ENCODE results near the gene ARPC1A.
"Not testable (repeated sequence)": the region's sequence is repeated elsewhere in the genome, so short reads cannot be mapped to it uniquely, and the experiment has no call there.

The ARPC1A gene

DNA sequence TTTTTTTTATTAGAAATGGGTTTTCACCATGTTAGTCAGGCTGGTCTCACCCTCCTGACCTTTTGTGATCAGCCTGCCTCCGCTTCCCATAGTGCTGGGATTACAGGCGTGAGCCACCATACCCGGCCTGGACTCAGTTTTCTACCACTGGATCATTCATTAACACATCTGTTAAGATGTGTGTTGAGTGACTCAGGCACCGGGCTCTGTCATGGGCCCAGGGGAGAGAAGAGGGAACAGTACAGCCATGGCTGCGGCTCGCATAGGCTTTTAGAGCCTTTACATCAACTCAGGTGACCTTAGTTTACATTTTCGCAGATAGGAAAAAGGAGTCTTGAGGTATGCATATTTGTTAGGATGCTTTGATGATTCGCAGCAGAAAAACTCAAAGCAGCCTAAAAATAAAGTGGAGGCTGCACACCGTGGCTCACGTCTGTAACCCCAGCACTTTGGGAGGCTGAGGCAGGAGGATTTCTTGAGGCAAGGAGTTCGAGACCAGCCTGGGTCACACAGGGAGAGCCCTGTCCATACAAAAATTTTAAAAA lies 45.8 kb downstream of the ARPC1A start:
- DNase-seq (ENCODE audit: low spot score), result no peak

DNA sequence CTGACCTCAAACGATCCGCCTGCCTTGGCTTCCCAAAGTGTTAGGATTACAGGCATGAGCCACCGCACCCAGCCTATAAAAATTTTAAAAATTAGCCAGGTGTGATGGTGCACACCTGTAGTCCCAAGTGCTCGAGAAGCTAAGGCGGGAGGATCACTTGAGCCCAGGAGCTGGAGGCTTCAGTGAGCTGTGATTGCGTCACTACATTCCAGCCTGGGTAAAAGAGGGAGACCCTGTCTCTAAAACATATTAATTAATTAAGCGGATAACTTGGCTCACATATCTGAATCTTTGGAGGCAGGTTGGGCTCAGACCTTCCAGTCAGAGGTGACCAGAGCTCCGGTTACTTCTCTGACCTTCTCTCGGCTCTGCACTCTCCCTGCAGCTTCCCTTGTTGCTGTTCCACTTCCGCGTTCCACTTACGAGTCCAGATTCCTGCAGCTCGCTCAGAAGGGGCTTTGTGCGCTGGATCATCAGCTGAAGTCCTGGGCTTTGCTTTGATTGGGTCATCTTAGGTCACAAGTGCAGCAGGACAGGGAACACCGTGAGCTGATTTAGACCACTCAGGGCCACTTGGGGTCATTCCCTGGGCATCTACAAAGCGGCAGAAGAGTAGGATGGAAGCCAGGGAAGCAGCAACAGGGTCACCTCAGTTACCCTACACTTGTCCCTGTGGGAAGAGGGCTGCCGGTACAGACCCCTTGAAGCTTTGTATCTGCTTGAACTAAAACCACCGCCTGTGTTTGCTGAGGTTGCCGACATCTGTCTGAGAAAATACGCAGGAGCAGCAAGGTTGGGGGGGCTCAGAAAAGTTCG lies 46.8 kb downstream of the ARPC1A start:
- DNase-seq (ENCODE audit: low spot score), result no peak

- no peak for DNase-seq (ENCODE audit: low spot score)
Observed at GRCh38 chr7:99373091-99374066, 47.7 kb downstream of the ARPC1A start.

DNA sequence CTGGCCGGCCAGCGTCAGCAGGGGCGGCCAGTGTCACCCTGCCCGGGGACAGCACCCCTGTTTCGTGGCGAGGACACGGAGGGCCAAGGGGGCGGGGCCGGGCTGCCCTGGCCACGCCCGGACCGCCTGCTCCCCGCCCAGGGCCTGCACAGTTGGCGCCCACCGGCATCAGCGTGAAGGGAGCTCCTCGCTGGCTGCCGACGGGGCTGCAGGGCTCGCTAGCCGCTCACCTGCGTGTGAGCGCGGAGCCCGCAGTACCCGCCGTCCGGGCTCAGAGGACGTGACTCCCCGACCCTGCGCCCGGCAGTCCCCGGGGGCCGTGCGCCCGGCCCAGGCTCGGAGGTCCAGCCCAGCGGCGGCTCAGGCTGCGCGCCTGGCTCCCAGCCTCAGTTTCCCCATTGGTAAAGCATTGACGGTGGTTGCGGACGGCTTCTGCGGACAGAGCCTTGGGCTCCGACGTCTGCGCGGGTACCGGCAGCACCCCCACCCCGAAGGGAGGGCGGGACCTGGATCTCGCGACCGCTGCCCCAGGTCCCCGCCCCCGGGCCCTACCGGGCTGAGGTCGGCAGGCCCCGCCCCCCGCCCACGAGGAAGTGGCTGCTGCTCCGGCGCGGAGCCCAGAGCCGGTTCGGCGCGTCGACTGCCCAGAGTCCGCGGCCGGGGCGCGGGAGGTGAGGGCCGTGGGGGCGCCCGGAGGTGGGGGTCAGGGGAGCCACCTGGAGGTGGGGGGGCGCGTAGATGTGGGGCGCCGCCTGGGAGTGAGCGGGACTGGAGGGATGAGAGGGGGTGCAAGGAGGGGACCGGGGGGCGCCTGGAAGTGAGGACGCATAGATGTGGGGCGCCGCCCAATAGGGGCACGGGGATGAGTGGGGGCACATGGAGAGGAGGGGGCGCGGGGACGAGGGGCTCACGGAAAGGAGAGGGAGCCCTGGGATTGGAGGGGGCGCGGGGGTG lies 48.7 kb downstream of the ARPC1A start, which contains the start of gene ARPC1B:
ARPC1B (plus strand) TSS at position 620 of the 954 bp plus-strand sequence. CDS start 10,985 bp downstream, outside the sequence.
- peak; percentile 80 for DNase-seq (ENCODE audit: low spot score)

GRCh38 chr7:99375070-99375807 lies 49.5 kb downstream of the ARPC1A start:
- peak; percentile 62 for DNase-seq (ENCODE audit: low spot score)

GRCh38 chr7:99379043-99379577 lies 53.4 kb downstream of the ARPC1A start:
- peak; percentile 76 for DNase-seq (ENCODE audit: low spot score)

DNA sequence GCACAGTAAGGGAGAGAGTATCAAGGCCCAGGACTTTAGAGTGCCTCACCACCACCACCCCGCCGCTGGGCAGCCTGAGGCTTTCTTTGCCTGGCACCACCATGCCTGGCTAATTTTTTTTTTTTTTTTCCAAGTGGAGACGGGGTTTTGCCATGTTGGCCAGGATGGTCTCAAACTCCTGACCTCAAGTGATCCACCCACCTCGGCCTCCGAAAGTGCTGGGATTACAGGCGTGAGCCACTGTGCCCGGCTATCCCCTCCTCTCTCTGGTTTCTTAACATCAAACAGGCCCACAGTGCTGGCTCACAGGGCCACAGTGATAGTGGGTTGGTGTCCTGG lies 54.0 kb downstream of the ARPC1A start:
- not testable (repeated sequence) for DNase-seq (ENCODE audit: low spot score)

GRCh38 chr7:99380032-99380822 lies 54.5 kb downstream of the ARPC1A start:
- DNase-seq (ENCODE audit: low spot score), result peak; percentile 40

GRCh38 chr7:99380823-99381663 lies 55.3 kb downstream of the ARPC1A start:
- peak; percentile 93 for DNase-seq (ENCODE audit: low spot score)

DNA sequence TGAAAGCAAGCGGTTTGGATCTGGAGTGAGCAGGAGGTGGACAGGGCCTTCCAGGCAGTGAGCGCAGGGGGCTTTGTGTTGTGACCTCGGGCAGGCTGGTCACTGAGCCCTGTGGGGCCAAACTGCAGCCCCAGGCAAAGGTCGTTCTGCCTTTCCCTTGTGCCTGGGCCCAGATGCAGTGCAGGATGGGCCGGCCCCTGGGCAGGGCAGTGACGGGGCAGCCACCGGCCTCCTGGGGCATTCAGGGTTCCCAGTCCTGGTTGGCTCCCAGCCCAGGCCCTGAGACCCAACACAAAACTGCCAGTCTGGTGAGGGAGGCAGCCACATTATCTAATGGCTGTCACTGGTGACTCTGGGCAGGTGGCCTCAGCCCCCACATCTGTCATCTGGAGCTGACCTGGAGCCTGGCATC lies 56.0 kb downstream of the ARPC1A start:
- no peak for DNase-seq (ENCODE audit: low spot score)

- no peak for DNase-seq (ENCODE audit: low spot score)
Observed at GRCh38 chr7:99383203-99383602, 57.5 kb downstream of the ARPC1A start.

DNA sequence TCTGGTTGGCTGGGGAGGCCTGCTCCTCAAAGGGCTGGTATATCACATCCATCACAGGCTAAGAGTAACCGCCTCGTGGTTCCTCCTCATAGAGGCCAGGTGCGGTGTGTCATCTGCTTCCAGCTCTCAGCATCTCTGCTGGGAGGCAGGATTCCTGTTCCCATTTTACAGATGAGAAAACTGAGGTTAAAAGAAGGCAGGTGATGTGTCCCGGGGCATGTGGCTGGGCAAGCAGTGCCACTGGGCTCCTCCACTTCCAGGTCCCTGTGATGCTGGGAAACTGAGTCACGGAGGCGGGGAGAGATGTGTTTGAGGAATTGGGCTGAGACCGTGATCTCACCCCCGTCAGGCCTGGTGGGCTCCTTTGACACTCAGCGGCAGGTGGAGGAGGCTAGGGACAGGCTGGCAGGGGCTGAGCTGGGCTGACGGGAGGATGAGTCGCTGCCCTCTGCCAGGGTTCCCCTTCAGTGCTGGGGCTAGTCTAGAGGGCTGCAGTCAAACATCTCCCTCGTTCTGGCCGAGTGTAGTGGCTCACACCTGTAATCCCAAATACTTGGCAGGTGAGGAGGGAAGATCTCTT lies 58.2 kb downstream of the ARPC1A start:
- DNase-seq (ENCODE audit: low spot score), result no peak

GRCh38 chr7:99384523-99384922 lies 58.8 kb downstream of the ARPC1A start:
- no peak for DNase-seq (ENCODE audit: low spot score)

DNA sequence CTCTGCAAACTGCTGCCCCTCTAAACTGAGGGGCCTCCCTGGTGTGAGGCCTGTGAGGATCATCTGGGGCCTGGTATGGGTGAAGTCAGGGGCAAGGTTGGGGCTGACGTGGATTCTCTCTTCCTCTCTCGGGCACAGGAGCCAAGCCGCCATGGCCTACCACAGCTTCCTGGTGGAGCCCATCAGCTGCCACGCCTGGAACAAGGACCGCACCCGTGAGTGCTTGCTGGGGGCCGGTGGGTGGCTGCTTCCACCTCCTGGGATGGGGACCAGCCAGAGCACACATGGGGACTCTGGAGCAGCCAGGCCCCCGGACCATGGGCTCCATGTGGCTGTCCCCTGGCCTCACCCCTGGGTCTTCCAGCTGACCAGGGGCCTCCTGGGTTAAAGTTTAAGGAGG lies 59.9 kb downstream of the ARPC1A start:
- no peak for DNase-seq (ENCODE audit: low spot score)

- DNase-seq (ENCODE audit: low spot score), result peak; percentile 49
Observed at GRCh38 chr7:99386584-99387238, 61.0 kb downstream of the ARPC1A start.

DNA sequence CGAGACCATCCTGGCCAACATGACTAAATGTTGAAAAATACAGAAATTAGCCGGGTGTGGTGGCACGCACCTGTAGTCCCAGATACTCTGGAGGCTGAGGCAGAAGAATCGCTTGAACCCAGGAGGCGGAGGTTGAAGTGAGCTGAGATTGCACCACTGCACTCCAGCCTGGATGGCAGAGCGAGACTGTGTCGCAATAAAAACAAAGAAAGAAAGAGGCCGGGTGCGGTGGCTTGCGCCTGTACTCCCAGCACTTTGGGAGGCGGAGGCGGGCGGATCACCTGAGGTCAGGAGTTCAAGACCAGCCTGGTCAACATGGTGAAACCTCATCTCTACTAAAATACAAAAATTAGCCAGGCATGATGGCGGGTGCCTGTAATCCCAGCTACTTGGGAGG lies 61.5 kb downstream of the ARPC1A start:
- DNase-seq (ENCODE audit: low spot score), result not testable (repeated sequence)

DNA sequence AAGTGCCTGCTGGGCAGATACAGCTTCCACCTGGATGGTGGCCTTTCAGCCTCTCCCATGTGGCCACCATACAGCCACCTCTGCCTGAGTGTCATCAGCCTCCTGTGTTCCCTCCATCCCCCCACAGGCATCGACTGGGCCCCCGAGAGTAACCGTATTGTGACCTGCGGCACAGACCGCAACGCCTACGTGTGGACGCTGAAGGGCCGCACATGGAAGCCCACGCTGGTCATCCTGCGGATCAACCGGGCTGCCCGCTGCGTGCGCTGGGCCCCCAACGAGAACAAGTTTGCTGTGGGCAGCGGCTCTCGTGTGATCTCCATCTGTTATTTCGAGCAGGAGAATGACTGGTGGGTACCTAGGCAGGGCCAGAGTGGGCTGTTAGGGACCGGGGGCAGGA lies 62.2 kb downstream of the ARPC1A start:
- no peak for DNase-seq (ENCODE audit: low spot score)

DNA sequence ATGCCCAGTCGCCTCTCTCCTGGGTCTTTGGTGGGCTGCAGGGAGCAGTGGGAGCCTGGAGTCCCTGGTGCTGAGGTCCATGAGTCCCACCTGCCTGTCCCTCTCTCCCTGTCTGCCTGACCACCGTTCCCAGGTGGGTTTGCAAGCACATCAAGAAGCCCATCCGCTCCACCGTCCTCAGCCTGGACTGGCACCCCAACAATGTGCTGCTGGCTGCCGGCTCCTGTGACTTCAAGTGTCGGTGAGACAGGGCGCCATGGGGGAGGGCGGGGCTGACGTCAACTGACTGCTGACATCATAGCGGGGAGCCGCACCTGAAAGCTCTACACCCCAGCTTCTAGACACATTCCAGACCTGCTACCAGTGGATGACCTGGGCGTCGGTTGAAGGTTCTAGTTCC lies 64.1 kb downstream of the ARPC1A start:
- no peak for DNase-seq (ENCODE audit: low spot score)

All from CD4-positive, alpha-beta T cell treated with Interleukin-15 for 4 hours (primary cell).